Neural cell (in vitro differentiated cells): ENCODE measurements around the gene CDSN. TPM values are rescaled to one million over a fixed set of nuclear protein-coding genes. Genes with fewer than 3 reads are reported as not detected.

Experiments used
- H2AFZ ChIP-seq: fragments of 200-600, 300-800 bp; sonication (generic), shearing (Covaris generic); 2 replicates; pipeline ENCODE4 v1.6.0; 2014; ENCODE audit warnings: low read depth, mild to moderate bottlenecking, antibody characterized with exemption, low read length, moderate library complexity
- H3F3A ChIP-seq: fragments of 200-600 bp; shearing (Covaris generic); 2 replicates; pipeline ENCODE4 v1.6.1; 2016; ENCODE audit warnings: mild to moderate bottlenecking, moderate library complexity, mixed read lengths, antibody characterized with exemption, low read length; ENCODE audit not compliant: insufficient read depth, poor library complexity, severe bottlenecking
- H3K27ac ChIP-seq: fragments of 200-600, 300-800 bp; sonication (generic), shearing (Covaris generic); 2 replicates; pipeline ENCODE4 v1.5.1; 2014; ENCODE audit warnings: mild to moderate bottlenecking, low read length, moderate library complexity
- H3K27me3 ChIP-seq: fragments of 300-800, 200-600 bp; sonication (generic), shearing (Covaris generic); 2 replicates; pipeline ENCODE4 v1.6.0; 2014; ENCODE audit warnings: mild to moderate bottlenecking, low read depth, low read length, moderate library complexity; ENCODE audit not compliant: insufficient read depth
- H3K36me3 ChIP-seq: fragments of 300-800, 200-600 bp; sonication (generic), shearing (Covaris generic); 2 replicates; pipeline ENCODE4 v1.5.1; 2014; ENCODE audit warnings: mild to moderate bottlenecking, antibody characterized with exemption, low read length, moderate library complexity; ENCODE audit not compliant: insufficient read depth
- H3K4me2 ChIP-seq: fragments of 300-800, 200-600 bp; sonication (generic), shearing (Covaris generic); 2 replicates; pipeline ENCODE4 v1.6.0; 2014; ENCODE audit warnings: mild to moderate bottlenecking, low read length
- H3K4me3 ChIP-seq: fragments of 300-800, 200-600 bp; sonication (generic), shearing (Covaris generic); 2 replicates; pipeline ENCODE4 v1.5.1; 2014; ENCODE audit warnings: mild to moderate bottlenecking, low read length, moderate library complexity
- H3K79me2 ChIP-seq: fragments of 200-600 bp; shearing (Covaris generic); replicated peaks from 2 replicates; pipeline ENCODE4 v1.6.0; 2014; ENCODE audit warnings: mild to moderate bottlenecking, low read length, moderate library complexity; ENCODE audit not compliant: insufficient read depth
- H3K9ac ChIP-seq: fragments of 300-800, 200-600 bp; sonication (generic), shearing (Covaris generic); 2 replicates; pipeline ENCODE4 v1.6.1; 2016; ENCODE audit warnings: mild to moderate bottlenecking, low read length, mixed read lengths
- H3K9me2 ChIP-seq: fragments of 200-600 bp; shearing (Covaris generic); 2 replicates; pipeline ENCODE4 v1.6.1; 2016; ENCODE audit warnings: mild to moderate bottlenecking, low read length, mixed read lengths; ENCODE audit not compliant: insufficient read depth
- H3K9me3 ChIP-seq: fragments of 200-600, 300-800 bp; sonication (generic), shearing (Covaris generic); 2 replicates; pipeline ENCODE4 v1.6.1; 2016; ENCODE audit warnings: mild to moderate bottlenecking, mixed run types, low read length, moderate library complexity, mixed read lengths
- H4K20me1 ChIP-seq: fragments of 200-600 bp; shearing (Covaris generic); 2 replicates; pipeline ENCODE4 v1.6.1; 2016; ENCODE audit warnings: mild to moderate bottlenecking, mixed run types; ENCODE audit not compliant: insufficient read depth
- EP300 ChIP-seq: fragments of 450-650 bp; conservative IDR thresholded peaks from 2 replicates; pipeline ENCODE4 v1.6.1; 2014; ENCODE audit warnings: antibody characterized with exemption, mild to moderate bottlenecking, moderate library complexity; ENCODE audit not compliant: poor library complexity, severe bottlenecking
- EZH2 ChIP-seq: fragments of 200-600, 300-800 bp; shearing (Covaris generic), sonication (generic); IDR thresholded peaks from 2 replicates; pipeline ENCODE4 v1.6.1; 2014; ENCODE audit warnings: antibody characterized with exemption, low read length, borderline replicate concordance, mild to moderate bottlenecking; ENCODE audit not compliant: insufficient read depth, poor library complexity, severe bottlenecking
- POLR2AphosphoS5 ChIP-seq: IDR thresholded peaks from 2 replicates; pipeline ENCODE4 v1.6.1; 2012
- SMC3 ChIP-seq: fragments of 450-650 bp; conservative IDR thresholded peaks from 2 replicates; pipeline ENCODE4 v1.6.1; 2014; ENCODE audit warnings: antibody characterized with exemption, mild to moderate bottlenecking, moderate library complexity; ENCODE audit not compliant: poor library complexity
- TAF1 ChIP-seq: IDR thresholded peaks from 2 replicates; pipeline ENCODE4 v1.6.1; 2012; ENCODE audit warnings: low read depth
- polyA plus RNA-seq: library from polyadenylated mRNA; depleted of rRNA; stranded (reverse); fragments of >200 nt; gene quantifications from 2 replicates; pipeline ENCODE4 v1.2.3, GENCODE V29; 2014
- TF ChIP-seq, protein P1 (sequence below): fragments of 450-650 bp; IDR thresholded peaks from 2 replicates; pipeline ENCODE4 v1.5.1; 2014; ENCODE audit warnings: antibody characterized with exemption, mild to moderate bottlenecking, moderate library complexity; ENCODE audit not compliant: poor library complexity, severe bottlenecking
- TF ChIP-seq, protein P2 (sequence below): IDR thresholded peaks from 2 replicates; pipeline ENCODE4 v1.6.1; 2012; ENCODE audit warnings: borderline replicate concordance

CDSN gene
- polyA plus RNA-seq, 1 donor from 2014 or later = not detected

DNA sequence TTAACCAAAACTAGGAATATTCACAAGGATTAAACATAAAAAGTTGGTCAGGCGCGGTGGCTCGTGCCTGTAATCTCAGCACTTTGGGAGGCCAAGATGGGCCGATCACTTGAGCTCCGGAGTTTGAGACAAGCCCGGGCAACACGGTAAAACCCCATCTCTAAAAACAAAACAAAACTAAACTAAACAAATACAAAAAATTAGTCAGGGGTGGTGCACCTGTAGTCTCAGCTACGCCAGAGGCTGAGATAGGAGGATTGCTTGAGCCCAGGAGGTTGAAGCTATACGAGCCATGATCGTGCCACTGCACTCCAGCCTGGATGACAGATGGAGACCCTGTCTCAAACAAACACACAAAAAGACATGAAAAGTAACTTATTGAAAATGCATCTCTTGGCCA is 15.5 kb upstream of the CDSN start:
- no peaks in the 10 kb centered on the region for H3K27me3 ChIP-seq
- H3K36me3 ChIP-seq = no peaks in the 10 kb centered on the region
- no peak overlapping the region for H3K4me2 ChIP-seq
- H3K9ac ChIP-seq = no peak overlapping the region
- no peak overlapping the region for H2AFZ ChIP-seq
- H3F3A ChIP-seq = no peaks in the 10 kb centered on the region
- no peaks in the 10 kb centered on the region for H3K9me3 ChIP-seq
- no peaks in the 10 kb centered on the region for H3K79me2 ChIP-seq
- no peak overlapping the region for H3K27ac ChIP-seq
- no peak for TF ChIP-seq EZH2
- TF ChIP-seq POLR2AphosphoS5 = no peak
- TF ChIP-seq EP300 = no peak
- TF ChIP-seq SMC3 = no peak
- no peak for TF ChIP-seq TAF1
- TF ChIP-seq, protein P1, sequence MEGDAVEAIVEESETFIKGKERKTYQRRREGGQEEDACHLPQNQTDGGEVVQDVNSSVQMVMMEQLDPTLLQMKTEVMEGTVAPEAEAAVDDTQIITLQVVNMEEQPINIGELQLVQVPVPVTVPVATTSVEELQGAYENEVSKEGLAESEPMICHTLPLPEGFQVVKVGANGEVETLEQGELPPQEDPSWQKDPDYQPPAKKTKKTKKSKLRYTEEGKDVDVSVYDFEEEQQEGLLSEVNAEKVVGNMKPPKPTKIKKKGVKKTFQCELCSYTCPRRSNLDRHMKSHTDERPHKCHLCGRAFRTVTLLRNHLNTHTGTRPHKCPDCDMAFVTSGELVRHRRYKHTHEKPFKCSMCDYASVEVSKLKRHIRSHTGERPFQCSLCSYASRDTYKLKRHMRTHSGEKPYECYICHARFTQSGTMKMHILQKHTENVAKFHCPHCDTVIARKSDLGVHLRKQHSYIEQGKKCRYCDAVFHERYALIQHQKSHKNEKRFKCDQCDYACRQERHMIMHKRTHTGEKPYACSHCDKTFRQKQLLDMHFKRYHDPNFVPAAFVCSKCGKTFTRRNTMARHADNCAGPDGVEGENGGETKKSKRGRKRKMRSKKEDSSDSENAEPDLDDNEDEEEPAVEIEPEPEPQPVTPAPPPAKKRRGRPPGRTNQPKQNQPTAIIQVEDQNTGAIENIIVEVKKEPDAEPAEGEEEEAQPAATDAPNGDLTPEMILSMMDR = no peak
- H3K9me2 ChIP-seq = no peaks in the 10 kb centered on the region
- H4K20me1 ChIP-seq = no peaks in the 10 kb centered on the region
- no peak overlapping the region for H3K4me3 ChIP-seq

DNA sequence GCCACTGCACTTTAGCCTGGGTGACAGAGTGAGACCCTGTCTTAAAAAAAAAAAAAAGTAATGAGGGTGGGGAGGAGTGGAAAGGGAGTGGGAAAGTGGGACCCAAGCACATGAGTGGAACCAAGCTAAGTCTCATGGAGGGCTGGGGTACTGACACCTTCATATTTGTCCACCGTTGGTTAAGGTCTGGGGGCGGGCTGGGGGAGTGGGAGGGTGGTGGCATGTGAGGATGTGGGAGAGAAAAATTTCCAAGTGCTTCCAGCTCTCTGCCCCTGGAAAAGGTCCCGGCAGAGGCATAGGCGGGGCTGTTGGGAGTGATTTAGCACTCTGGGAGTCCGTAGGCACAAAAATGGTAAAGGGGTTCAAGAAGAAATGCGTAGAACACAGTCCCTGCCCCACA is 12.6 kb upstream of the CDSN start:
- Histone ChIP-seq H3K4me2 (no peak overlapping the region), H4K20me1 (no peaks in the 10 kb centered on the region), H2AFZ (no peak overlapping the region), H3F3A (no peaks in the 10 kb centered on the region), H3K9me2 (no peaks in the 10 kb centered on the region), H3K36me3 (no peaks in the 10 kb centered on the region), H3K9ac (no peak overlapping the region), H3K4me3 (no peak overlapping the region), H3K79me2 (no peaks in the 10 kb centered on the region), H3K27ac (no peak overlapping the region), H3K27me3 (no peaks in the 10 kb centered on the region), H3K9me3 (no peaks in the 10 kb centered on the region)
- TF ChIP-seq EP300 = no peak
- TF ChIP-seq, protein P2, sequence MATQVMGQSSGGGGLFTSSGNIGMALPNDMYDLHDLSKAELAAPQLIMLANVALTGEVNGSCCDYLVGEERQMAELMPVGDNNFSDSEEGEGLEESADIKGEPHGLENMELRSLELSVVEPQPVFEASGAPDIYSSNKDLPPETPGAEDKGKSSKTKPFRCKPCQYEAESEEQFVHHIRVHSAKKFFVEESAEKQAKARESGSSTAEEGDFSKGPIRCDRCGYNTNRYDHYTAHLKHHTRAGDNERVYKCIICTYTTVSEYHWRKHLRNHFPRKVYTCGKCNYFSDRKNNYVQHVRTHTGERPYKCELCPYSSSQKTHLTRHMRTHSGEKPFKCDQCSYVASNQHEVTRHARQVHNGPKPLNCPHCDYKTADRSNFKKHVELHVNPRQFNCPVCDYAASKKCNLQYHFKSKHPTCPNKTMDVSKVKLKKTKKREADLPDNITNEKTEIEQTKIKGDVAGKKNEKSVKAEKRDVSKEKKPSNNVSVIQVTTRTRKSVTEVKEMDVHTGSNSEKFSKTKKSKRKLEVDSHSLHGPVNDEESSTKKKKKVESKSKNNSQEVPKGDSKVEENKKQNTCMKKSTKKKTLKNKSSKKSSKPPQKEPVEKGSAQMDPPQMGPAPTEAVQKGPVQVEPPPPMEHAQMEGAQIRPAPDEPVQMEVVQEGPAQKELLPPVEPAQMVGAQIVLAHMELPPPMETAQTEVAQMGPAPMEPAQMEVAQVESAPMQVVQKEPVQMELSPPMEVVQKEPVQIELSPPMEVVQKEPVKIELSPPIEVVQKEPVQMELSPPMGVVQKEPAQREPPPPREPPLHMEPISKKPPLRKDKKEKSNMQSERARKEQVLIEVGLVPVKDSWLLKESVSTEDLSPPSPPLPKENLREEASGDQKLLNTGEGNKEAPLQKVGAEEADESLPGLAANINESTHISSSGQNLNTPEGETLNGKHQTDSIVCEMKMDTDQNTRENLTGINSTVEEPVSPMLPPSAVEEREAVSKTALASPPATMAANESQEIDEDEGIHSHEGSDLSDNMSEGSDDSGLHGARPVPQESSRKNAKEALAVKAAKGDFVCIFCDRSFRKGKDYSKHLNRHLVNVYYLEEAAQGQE = no peak
- TF ChIP-seq, protein P1 = no peak
- TF ChIP-seq TAF1 = no peak
- no peak for TF ChIP-seq SMC3
- no peak for TF ChIP-seq EZH2
